Measurements from ENCODE around the gene RTN4IP1.

RTN4IP1 gene

GRCh38 chr6:106667022-106667402 lies 37.7 kb upstream of the RTN4IP1 start:
- H3K36me3 ChIP-seq = peaks cover 17% of the 10 kb centered on the region
- no peaks in the 10 kb centered on the region; the same call in 1 of the 2 replicates for H3K9me3 ChIP-seq
- TF ChIP-seq, protein P1, sequence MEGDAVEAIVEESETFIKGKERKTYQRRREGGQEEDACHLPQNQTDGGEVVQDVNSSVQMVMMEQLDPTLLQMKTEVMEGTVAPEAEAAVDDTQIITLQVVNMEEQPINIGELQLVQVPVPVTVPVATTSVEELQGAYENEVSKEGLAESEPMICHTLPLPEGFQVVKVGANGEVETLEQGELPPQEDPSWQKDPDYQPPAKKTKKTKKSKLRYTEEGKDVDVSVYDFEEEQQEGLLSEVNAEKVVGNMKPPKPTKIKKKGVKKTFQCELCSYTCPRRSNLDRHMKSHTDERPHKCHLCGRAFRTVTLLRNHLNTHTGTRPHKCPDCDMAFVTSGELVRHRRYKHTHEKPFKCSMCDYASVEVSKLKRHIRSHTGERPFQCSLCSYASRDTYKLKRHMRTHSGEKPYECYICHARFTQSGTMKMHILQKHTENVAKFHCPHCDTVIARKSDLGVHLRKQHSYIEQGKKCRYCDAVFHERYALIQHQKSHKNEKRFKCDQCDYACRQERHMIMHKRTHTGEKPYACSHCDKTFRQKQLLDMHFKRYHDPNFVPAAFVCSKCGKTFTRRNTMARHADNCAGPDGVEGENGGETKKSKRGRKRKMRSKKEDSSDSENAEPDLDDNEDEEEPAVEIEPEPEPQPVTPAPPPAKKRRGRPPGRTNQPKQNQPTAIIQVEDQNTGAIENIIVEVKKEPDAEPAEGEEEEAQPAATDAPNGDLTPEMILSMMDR (IDR thresholded peaks at IDR 0.05; ENCODE audit: low read depth, low read length) = no peak
- no peaks in the 10 kb centered on the region for H3K27me3 ChIP-seq
- no peak overlapping the region for H3K4me3 ChIP-seq (ENCODE audit: low read depth, low read length)
- DNase-seq = no peak
- H3K4me1 ChIP-seq = no peaks in the 10 kb centered on the region

GRCh38 chr6:106666282-106667021 lies 37.2 kb upstream of the RTN4IP1 start:
- DNase-seq = no peak
- no peak overlapping the region for H3K4me3 ChIP-seq (ENCODE audit: low read depth, low read length)
- no peaks in the 10 kb centered on the region; the same call in 1 of the 2 replicates for H3K9me3 ChIP-seq
- H3K27me3 ChIP-seq = no peaks in the 10 kb centered on the region
- H3K36me3 ChIP-seq = peaks cover 17% of the 10 kb centered on the region
- TF ChIP-seq, protein P1 (IDR thresholded peaks at IDR 0.05; ENCODE audit: low read depth, low read length) = no peak
- no peaks in the 10 kb centered on the region for H3K4me1 ChIP-seq

DNA sequence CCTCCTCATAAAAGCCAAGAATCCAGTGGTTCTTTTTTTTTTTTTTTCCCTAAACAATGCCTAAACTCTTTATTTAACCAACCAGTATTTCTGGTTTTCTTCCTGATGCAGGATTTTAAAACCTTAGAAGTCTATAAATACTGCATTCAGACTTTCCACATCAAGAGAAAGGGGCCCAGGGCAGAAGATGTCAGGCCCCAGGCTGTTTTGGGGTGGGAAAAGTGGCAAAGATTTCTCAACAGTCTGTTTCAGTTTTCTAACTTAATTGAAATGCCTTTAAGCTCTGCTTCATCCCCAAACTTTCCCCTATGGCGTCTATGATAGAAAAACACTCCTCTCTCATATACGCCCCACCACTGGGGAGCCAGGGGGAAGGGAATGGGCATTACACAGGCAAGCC lies 33.2 kb upstream of the RTN4IP1 start:
- no peak for DNase-seq
- no peaks in the 10 kb centered on the region for H3K9me3 ChIP-seq
- peaks cover 31% of the 10 kb centered on the region for H3K36me3 ChIP-seq
- no peak overlapping the region for H3K4me3 ChIP-seq (ENCODE audit: low read depth, low read length)
- H3K4me1 ChIP-seq = no peaks in the 10 kb centered on the region
- H3K27me3 ChIP-seq = no peaks in the 10 kb centered on the region
- TF ChIP-seq, protein P1 (IDR thresholded peaks at IDR 0.05; ENCODE audit: low read depth, low read length) = no peak

- H3K36me3 ChIP-seq = peaks cover 37% of the 10 kb centered on the region
- no peak for DNase-seq
These were observed 30.6 kb upstream of the RTN4IP1 start for GRCh38 chr6:106659859-106660258.

DNA sequence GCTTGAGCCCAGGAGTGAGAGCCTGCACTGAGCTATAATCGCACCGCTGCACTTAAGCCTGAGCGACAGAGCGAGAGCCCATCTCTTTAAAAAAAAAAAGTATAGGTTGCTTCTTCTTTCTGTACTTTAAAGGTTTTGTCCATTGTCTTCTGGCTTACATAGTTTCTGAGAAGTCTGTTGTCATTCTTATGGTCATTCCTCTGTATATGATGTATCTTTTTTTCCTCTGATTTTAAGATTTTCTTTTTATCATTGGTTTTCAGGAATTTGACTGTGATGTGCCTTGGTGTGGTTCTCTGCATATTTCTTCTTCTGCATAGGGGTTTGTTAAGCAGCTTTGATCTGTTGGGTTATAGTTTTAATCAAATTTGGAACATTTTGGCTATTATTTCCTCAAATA lies 29.2 kb upstream of the RTN4IP1 start:
- no peak for DNase-seq
- Histone ChIP-seq H3K4me1 (no peaks in the 10 kb centered on the region), H3K9me3 (no peaks in the 10 kb centered on the region), H3K4me3 (ENCODE audit: low read depth, low read length) (no peak overlapping the region), H3K27me3 (no peaks in the 10 kb centered on the region), H3K36me3 (peaks cover 34% of the 10 kb centered on the region)
- TF ChIP-seq, protein P1 (IDR thresholded peaks at IDR 0.05; ENCODE audit: low read depth, low read length) = no peak

More at GRCh38 chr6:106659859-106660258, 30.6 kb upstream of the RTN4IP1 start:
- Histone ChIP-seq H3K4me3 (ENCODE audit: low read depth, low read length) (no peak overlapping the region), H3K27me3 (no peaks in the 10 kb centered on the region), H3K4me1 (no peaks in the 10 kb centered on the region), H3K9me3 (no peaks in the 10 kb centered on the region)
- TF ChIP-seq, protein P1 (IDR thresholded peaks at IDR 0.05; ENCODE audit: low read depth, low read length) = no peak

DNA sequence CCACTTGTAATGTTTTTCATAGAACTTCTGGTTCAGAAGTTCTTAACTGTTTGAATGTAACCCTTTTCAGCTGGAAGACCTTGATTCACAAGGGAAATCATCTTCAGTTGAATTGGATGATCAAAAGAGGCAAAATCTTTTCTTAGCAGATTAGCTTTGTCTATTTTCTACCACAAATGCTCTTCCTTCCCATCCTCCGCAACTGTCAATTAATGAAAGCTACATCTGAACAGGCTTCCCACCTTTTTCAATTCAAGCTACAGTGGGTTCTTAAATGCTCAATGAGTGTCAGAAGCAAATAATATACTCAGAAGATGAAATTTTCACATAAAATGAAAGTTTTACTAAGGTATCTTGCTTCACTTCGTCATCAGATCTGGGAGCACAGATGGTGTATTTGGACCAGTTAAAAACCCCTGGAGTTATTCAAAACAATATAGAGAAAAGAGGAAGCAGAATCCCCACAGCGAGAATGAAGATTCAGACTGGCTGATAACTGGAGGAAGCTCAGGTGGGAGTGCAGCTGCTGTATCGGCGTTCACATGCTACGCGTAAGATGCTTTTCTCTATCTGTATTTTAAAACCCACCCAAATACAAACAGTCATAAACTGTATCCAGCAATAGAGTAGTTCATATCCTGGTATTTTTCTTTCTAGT lies 19.5 kb upstream of the RTN4IP1 start:
- no peaks in the 10 kb centered on the region for H3K4me1 ChIP-seq
- H3K27me3 ChIP-seq = no peaks in the 10 kb centered on the region
- no peak for DNase-seq
- H3K36me3 ChIP-seq = peaks cover 60% of the 10 kb centered on the region
- TF ChIP-seq, protein P1 (IDR thresholded peaks at IDR 0.05; ENCODE audit: low read depth, low read length) = no peak
- no peak overlapping the region for H3K4me3 ChIP-seq (ENCODE audit: low read depth, low read length)
- no peaks in the 10 kb centered on the region for H3K9me3 ChIP-seq

All from BE2C (cell line).